Suprapubic skin (tissue), 4 donors: Measurements from ENCODE around the gene GSK3B. TPM values are rescaled to one million over a fixed set of nuclear protein-coding genes. Genes with fewer than 3 reads are reported as not detected.

Experiments used
- DNase-seq, 2 donors: peaks; one replicate each; pipeline ENCODE4 v3.0.0-alpha.2; 2019; ENCODE audit warnings: low spot score in 2 of 2
- H3K27ac ChIP-seq: fragments of 200-600 bp; sonication (generic); one replicate; pipeline ENCODE4 v1.5.1; 2019
- H3K27me3 ChIP-seq: fragments of 200-600 bp; sonication (generic); one replicate; pipeline ENCODE4 v1.5.1; 2019
- H3K36me3 ChIP-seq: fragments of 200-600 bp; sonication (generic); one replicate; pipeline ENCODE4 v1.5.1; 2019
- H3K4me1 ChIP-seq: fragments of 200-600 bp; sonication (generic); one replicate; pipeline ENCODE4 v1.5.1; 2019
- H3K4me3 ChIP-seq: fragments of 200-600 bp; sonication (generic); one replicate; pipeline ENCODE4 v1.5.1; 2019; ENCODE audit warnings: mild to moderate bottlenecking
- H3K9me3 ChIP-seq: fragments of 200-600 bp; sonication (generic); one replicate; pipeline ENCODE4 v1.5.1; 2019
- EP300 ChIP-seq: sonication (generic); formaldehyde crosslinking; IDR thresholded peaks from one replicate; pipeline ENCODE4 v1.6.1; 2017; ENCODE audit warnings: antibody characterized with exemption
- POLR2A ChIP-seq, 2 donors: fragments of 450-650 bp; IDR thresholded peaks; one replicate each; pipeline ENCODE4 v1.6.1; 2017; ENCODE audit warnings: antibody characterized with exemption in 2 of 2, mild to moderate bottlenecking in 2 of 2, moderate library complexity in 2 of 2
- POLR2AphosphoS5 ChIP-seq, 3 donors: sonication (generic); formaldehyde crosslinking; IDR thresholded peaks; one replicate each; pipeline ENCODE4 v1.6.1; 2017; ENCODE audit warnings: antibody characterized with exemption in 3 of 3
- WGBS: methylation state at CpG from one replicate; pipeline ENCODE4 v1.1.5; 2018; 5-methylcytosine and 5-hydroxymethylcytosine counted together
- total RNA-seq, 4 donors: library from RNA; depleted of rRNA; stranded (reverse); fragments of >200 nt; gene quantifications; one replicate each; pipeline ENCODE4 v1.1.0, GENCODE V29; 2016
- TF ChIP-seq, protein P1 (sequence below), 2 donors: fragments of 200-600 bp in 1 of 2; fragments of 450-650 bp in 1 of 2; sonication (generic) in 1 of 2; IDR thresholded peaks; one replicate each; pipeline ENCODE4 v1.5.1; 2016 to 2019; ENCODE audit warnings: antibody characterized with exemption in 2 of 2, mild to moderate bottlenecking in 1 of 2, moderate library complexity in 1 of 2

The GSK3B gene
- total RNA-seq, 4 donors from 2014 or later = 43.8 to 58.1 (median 53.0) TPM

DNA sequence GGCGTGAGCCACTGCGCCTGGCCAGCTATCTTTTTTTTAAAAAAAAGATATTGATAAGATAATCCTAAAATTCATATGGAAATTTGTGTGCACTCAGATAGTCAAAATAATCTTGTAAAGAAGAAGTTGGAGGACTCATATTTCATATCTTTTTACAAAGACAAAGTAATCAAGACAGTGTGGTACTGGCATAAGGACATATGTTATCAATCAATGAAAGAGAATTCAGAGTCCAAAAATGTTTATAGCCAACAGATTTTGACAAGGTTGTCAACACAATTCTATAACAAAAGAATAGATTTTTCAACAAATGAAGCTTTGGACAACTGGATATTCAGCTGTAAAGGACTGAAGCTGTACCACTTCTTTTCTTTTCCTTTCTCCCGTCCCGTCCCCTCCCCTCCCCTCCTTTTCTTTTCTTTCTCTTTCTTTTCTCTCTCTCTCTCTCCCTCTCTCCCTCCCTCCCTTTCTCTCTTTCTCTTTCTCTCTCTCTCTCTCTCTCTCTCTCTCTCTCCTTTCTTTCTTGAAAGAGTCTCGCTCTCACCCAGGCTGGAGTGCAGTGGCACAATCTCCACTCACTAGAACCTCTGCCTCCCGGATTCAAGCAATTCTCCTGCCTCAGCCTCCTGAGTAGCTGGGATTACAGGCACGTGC is 126.8 kb downstream of the GSK3B start:
- WGBS = 76% methylated on average over 7 of the region's 7 CpGs

DNA sequence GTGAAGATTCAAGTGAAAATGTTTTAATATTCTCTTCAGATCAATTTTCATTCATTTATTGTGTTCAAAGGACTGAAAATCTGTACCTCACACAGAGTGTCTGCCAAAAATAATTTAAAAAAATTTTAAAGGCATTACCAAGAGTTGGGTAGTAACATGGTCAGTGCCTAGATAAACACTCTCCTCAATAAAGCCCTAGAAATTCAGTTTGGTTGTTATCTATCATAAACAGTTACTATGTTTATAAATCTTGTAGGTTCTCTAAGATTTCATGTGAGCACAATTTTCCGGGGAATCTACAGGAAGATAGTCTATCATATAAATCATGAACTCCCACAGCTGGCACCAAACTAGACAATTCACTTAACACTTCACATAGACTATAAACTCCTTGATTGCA is 128.6 kb downstream of the GSK3B start:
- H3K27ac ChIP-seq = no peak overlapping the region

More for the DNA sequence above, 126.8 kb downstream of the GSK3B start:
- no peaks in the 10 kb centered on the region for H3K27me3 ChIP-seq
- peaks cover 5% of the 10 kb centered on the region for H3K4me1 ChIP-seq
- no peaks in the 10 kb centered on the region for H3K36me3 ChIP-seq
- H3K4me3 ChIP-seq = no peak overlapping the region
- no peak for DNase-seq
- no peak overlapping the region for H3K27ac ChIP-seq
- no peak for TF ChIP-seq POLR2AphosphoS5 (IDR thresholded peaks at IDR 0.05)
- no peak for TF ChIP-seq EP300
- TF ChIP-seq, protein P1, sequence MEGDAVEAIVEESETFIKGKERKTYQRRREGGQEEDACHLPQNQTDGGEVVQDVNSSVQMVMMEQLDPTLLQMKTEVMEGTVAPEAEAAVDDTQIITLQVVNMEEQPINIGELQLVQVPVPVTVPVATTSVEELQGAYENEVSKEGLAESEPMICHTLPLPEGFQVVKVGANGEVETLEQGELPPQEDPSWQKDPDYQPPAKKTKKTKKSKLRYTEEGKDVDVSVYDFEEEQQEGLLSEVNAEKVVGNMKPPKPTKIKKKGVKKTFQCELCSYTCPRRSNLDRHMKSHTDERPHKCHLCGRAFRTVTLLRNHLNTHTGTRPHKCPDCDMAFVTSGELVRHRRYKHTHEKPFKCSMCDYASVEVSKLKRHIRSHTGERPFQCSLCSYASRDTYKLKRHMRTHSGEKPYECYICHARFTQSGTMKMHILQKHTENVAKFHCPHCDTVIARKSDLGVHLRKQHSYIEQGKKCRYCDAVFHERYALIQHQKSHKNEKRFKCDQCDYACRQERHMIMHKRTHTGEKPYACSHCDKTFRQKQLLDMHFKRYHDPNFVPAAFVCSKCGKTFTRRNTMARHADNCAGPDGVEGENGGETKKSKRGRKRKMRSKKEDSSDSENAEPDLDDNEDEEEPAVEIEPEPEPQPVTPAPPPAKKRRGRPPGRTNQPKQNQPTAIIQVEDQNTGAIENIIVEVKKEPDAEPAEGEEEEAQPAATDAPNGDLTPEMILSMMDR (IDR thresholded peaks at IDR 0.05) = no peak
- no peak for TF ChIP-seq POLR2A (IDR thresholded peaks at IDR 0.05)
- H3K9me3 ChIP-seq = no peaks in the 10 kb centered on the region

DNA sequence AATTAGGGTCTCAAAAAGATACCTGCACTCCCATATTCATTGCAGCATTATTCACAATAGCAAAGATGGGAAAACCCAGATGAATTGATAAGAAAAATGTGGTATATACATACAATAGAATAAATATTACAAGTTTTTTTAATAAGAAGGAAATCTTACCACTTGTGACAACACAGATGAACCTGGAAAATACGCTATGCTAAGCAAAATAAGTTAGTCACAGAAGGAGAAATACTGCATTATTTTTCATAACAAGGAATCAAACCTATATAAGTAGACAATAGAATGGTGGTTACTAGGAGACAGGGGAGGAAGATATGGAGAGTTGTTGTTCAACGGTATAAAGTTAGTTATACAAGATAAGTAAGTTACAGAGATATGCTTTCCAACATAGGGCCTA is 130.0 kb downstream of the GSK3B start:
- no peak overlapping the region for H3K27ac ChIP-seq
- no peaks in the 10 kb centered on the region for H3K9me3 ChIP-seq
- no peak overlapping the region for H3K4me3 ChIP-seq
- H3K27me3 ChIP-seq = no peaks in the 10 kb centered on the region
- WGBS = 85% methylated on average over 2 of the region's 2 CpGs
- TF ChIP-seq POLR2AphosphoS5 (IDR thresholded peaks at IDR 0.05) (no peak), POLR2A (IDR thresholded peaks at IDR 0.05) (no peak), EP300 (no peak)
- TF ChIP-seq, protein P1 (IDR thresholded peaks at IDR 0.05) = no peak
- H3K4me1 ChIP-seq = peaks cover 5% of the 10 kb centered on the region
- no peak for DNase-seq
- H3K36me3 ChIP-seq = no peaks in the 10 kb centered on the region

More for the DNA sequence above, 128.6 kb downstream of the GSK3B start:
- Histone ChIP-seq H3K9me3 (no peaks in the 10 kb centered on the region), H3K4me1 (peaks cover 5% of the 10 kb centered on the region), H3K27me3 (no peaks in the 10 kb centered on the region), H3K4me3 (no peak overlapping the region), H3K36me3 (no peaks in the 10 kb centered on the region)
- TF ChIP-seq POLR2AphosphoS5 (IDR thresholded peaks at IDR 0.05) (no peak), EP300 (no peak), POLR2A (IDR thresholded peaks at IDR 0.05) (no peak)
- TF ChIP-seq, protein P1 (IDR thresholded peaks at IDR 0.05) = no peak
- WGBS = 74% methylated on average over 1 of the region's 1 CpG
- no peak for DNase-seq

DNA sequence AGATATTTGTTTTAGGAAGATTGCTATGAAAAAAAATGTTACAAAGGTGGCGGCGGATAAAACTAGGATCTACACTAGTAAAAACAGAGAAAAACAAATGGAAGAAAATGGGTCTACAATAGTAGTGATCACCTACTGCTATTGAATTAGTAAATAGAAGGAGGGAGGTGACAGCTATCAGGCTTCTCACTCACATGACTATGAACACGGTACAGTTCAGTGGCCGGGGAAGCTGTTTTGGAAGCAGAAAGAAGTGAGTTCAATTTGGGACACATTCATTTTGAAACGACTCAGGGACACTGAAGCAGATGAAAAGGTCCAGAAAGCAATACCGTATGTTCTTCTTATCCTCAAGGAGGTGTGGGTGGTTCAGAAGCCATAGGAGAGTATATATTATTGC is 138.3 kb downstream of the GSK3B start:
- Histone ChIP-seq H3K4me3 (no peak overlapping the region), H3K9me3 (no peaks in the 10 kb centered on the region), H3K4me1 (no peaks in the 10 kb centered on the region), H3K27ac (no peak overlapping the region), H3K36me3 (no peaks in the 10 kb centered on the region), H3K27me3 (no peaks in the 10 kb centered on the region)
- WGBS = 92% methylated on average over 6 of the region's 6 CpGs
- TF ChIP-seq, protein P1 (IDR thresholded peaks at IDR 0.05) = no peak
- DNase-seq = no peak

DNA sequence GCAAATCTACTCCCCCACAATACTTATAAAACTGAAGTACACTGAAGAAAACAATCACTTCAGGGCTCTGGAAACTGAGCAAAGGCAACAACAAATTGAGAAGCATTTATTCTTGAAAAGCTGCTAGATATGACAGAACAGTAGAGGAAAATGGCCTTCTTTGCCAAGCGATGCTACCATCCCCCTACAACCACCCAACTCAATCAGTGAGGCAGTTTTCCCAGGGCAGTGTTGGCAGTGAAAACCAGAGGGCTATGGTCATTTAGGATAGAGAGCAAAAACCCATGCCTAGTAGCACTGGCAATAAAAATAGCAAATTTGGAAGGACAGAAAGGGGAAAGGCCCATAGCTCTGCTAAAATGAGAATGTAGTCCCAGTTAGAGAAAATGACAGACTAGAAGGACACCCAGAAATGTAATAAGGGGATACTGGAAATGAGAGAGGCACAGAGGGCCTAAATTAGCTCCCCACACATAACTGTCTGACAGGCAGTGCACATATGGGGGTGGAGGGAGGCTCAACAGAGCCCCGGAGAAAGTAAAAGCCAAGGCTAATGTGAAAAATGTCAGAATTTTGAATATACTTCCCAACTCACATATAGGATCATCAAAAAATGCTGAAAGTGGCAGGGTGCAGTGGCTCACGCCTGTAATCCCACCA is 143.5 kb downstream of the GSK3B start:
- Histone ChIP-seq H3K27me3 (no peaks in the 10 kb centered on the region), H3K9me3 (no peaks in the 10 kb centered on the region), H3K4me3 (no peak overlapping the region), H3K4me1 (no peaks in the 10 kb centered on the region), H3K27ac (no peak overlapping the region), H3K36me3 (no peaks in the 10 kb centered on the region)
- 96% methylated on average over 3 of the region's 3 CpGs for WGBS
- TF ChIP-seq EP300 (no peak), POLR2AphosphoS5 (IDR thresholded peaks at IDR 0.05) (no peak), POLR2A (IDR thresholded peaks at IDR 0.05) (no peak)
- TF ChIP-seq, protein P1 (IDR thresholded peaks at IDR 0.05) = no peak
- no peak for DNase-seq
